Vagina (tissue), 2 donors: ENCODE results near the gene TNKS1BP1.

Experiments
- CTCF ChIP-seq, 3 experiments: fragments of 450-650 bp in 2 of 3; fragments of 200-600 bp in 1 of 3; sonication (generic) in 1 of 3; IDR thresholded peaks; one replicate each; pipeline ENCODE4 v1.5.1; 2017 to 2019; ENCODE audit warnings: antibody characterized with exemption in 3 of 3, mild to moderate bottlenecking in 2 of 3, moderate library complexity in 2 of 3
- POLR2A ChIP-seq, 2 donors: fragments of 450-650 bp; IDR thresholded peaks; one replicate each; pipeline ENCODE4 v1.6.1; 2017; ENCODE audit warnings: antibody characterized with exemption in 2 of 2, mild to moderate bottlenecking in 2 of 2, moderate library complexity in 2 of 2
- POLR2AphosphoS5 ChIP-seq, 2 donors: sonication (generic); formaldehyde crosslinking; IDR thresholded peaks; one replicate each; pipeline ENCODE4 v1.9.0; 2017; ENCODE audit warnings: antibody characterized with exemption in 2 of 2, mild to moderate bottlenecking in 2 of 2, low read depth in 1 of 2; ENCODE audit not compliant: insufficient read depth in 1 of 2

GRCh38 chr11:57302489-57302888 lies 22.3 kb downstream of the TNKS1BP1 start:
- TF ChIP-seq CTCF (IDR thresholded peaks at IDR 0.05), result no peak
- no peak for TF ChIP-seq POLR2AphosphoS5 (IDR thresholded peaks at IDR 0.05; ENCODE audit: insufficient read depth in 1 of 2, low read depth in 1 of 2)
- TF ChIP-seq POLR2A (IDR thresholded peaks at IDR 0.05), result no peak
